Measurements from ENCODE around the gene WIPF2.

GRCh38 chr17:40287159-40287493 lies 68.0 kb downstream of the WIPF2 start:
- no peak for TF ChIP-seq CTCF (optimal IDR thresholded peaks at IDR 0.05 in 1 of 3, IDR thresholded peaks at IDR 0.05 in 1 of 3, conservative IDR thresholded peaks at IDR 0.05 in 1 of 3; ENCODE audit: extremely low read depth in 1 of 3, insufficient read depth in 2 of 3, low read length in 3 of 3)
- TF ChIP-seq EZH2 (IDR thresholded peaks at IDR 0.05; ENCODE audit: low read length), result no peak

Data from keratinocyte (primary cell).